ENCODE data around the gene SAMD4B.

- no peak for TF ChIP-seq CTCF (IDR thresholded peaks at IDR 0.05 in 8 of 11, conservative IDR thresholded peaks at IDR 0.05 in 3 of 11)
- peak in 1 of 3 donors; percentile 44 for TF ChIP-seq POLR2A (IDR thresholded peaks at IDR 0.05)
- TF ChIP-seq POLR2AphosphoS5 (IDR thresholded peaks at IDR 0.05) = peak; percentile 54 to 86 (median 71)
Measured at GRCh38 chr19:39408392-39409207, 66.4 kb downstream of the SAMD4B start.
